ENCODE data around the gene UBD. TPM values are rescaled to one million over a fixed set of nuclear protein-coding genes. Genes with fewer than 3 reads are reported as not detected.

The UBD gene
- total and polyA plus RNA-seq, 3 experiments from 2014 or later = 2.5 to 2.6 TPM; not detected in 1

Other genes with a start within 250 kb of the UBD start
- not detected for gene OR5V1, start 190.9 kb downstream of the UBD start, total RNA-seq
- gene OR5V1, start 190.9 kb downstream of the UBD start, polyA plus RNA-seq = not detected
- gene OR12D3, start 184.4 kb downstream of the UBD start, total RNA-seq = not detected
- gene OR12D3, start 184.4 kb downstream of the UBD start, polyA plus RNA-seq = not detected
- not detected for gene OR12D2, start 164.1 kb downstream of the UBD start, total RNA-seq
- not detected for gene OR12D2, start 164.1 kb downstream of the UBD start, polyA plus RNA-seq
- not detected for gene OR12D1, start 144.8 kb downstream of the UBD start, total RNA-seq
- not detected for gene OR12D1, start 144.8 kb downstream of the UBD start, polyA plus RNA-seq
- gene OR10C1, start 120.4 kb downstream of the UBD start, total RNA-seq = not detected
- gene OR10C1, start 120.4 kb downstream of the UBD start, polyA plus RNA-seq = not detected
- gene OR11A1, start 102.7 kb downstream of the UBD start, total RNA-seq = not detected
- not detected for gene OR11A1, start 102.7 kb downstream of the UBD start, polyA plus RNA-seq
- gene OR2H1, start 102.6 kb downstream of the UBD start, total RNA-seq = not detected
- gene OR2H1, start 102.6 kb downstream of the UBD start, polyA plus RNA-seq = not detected
- not detected for gene MAS1L, start 71.8 kb downstream of the UBD start, total RNA-seq
- not detected for gene MAS1L, start 71.8 kb downstream of the UBD start, polyA plus RNA-seq
- not detected for gene OR2H2, start 25.4 kb upstream of the UBD start, total RNA-seq
- not detected for gene OR2H2, start 25.4 kb upstream of the UBD start, polyA plus RNA-seq
- gene GABBR1, start 73.5 kb upstream of the UBD start, total RNA-seq = 1 to 10 TPM; 8.3 to 8.8 TPM
- 0.45 TPM for gene GABBR1, start 73.5 kb upstream of the UBD start, polyA plus RNA-seq
- not detected for gene MOG, start 97.4 kb upstream of the UBD start, total RNA-seq
- gene MOG, start 97.4 kb upstream of the UBD start, polyA plus RNA-seq = not detected
- gene ZFP57, start 121.4 kb upstream of the UBD start, total RNA-seq = 1 to 10 TPM; 9.0 to 9.2 TPM
- gene ZFP57, start 121.4 kb upstream of the UBD start, polyA plus RNA-seq = 2.2 TPM
- gene HLA-F, start 163.7 kb upstream of the UBD start, total RNA-seq = 100 to 1,000 TPM; 222 to 242 TPM
- gene HLA-F, start 163.7 kb upstream of the UBD start, polyA plus RNA-seq = 500 TPM